GM13976 (cell line): ENCODE data around the gene QPRT.
"Not testable (repeated sequence)": the region's sequence is repeated elsewhere in the genome, so short reads cannot be mapped to it uniquely, and the experiment has no call there.

Experiments
- DNase-seq: peaks from one replicate; pipeline ENCODE4 v3.0.0; 2012; ENCODE audit warnings: low spot score
- in situ Hi-C: fragments of 300-500 bp; cut with MboI; formaldehyde crosslinking; loops from one replicate; pipeline ENCODE4 v1.12.0; 2022; ENCODE audit warnings: low sequenced_read_pairs, mixed read lengths, inconsistent platforms; ENCODE audit not compliant: unreplicated experiment
- TF ChIP-seq, protein P1 (sequence below): IDR thresholded peaks from 2 replicates; pipeline ENCODE4 v1.5.1; 2012; ENCODE audit warnings: borderline replicate concordance, mild to moderate bottlenecking; ENCODE audit not compliant: insufficient read depth; ENCODE audit errors: extremely low read depth, missing control alignments, control extremely low read depth

Gene QPRT

GRCh38 chr16:29720703-29721102 is 41.7 kb downstream of the QPRT start:
- DNase-seq: no peak
- TF ChIP-seq, protein P1, sequence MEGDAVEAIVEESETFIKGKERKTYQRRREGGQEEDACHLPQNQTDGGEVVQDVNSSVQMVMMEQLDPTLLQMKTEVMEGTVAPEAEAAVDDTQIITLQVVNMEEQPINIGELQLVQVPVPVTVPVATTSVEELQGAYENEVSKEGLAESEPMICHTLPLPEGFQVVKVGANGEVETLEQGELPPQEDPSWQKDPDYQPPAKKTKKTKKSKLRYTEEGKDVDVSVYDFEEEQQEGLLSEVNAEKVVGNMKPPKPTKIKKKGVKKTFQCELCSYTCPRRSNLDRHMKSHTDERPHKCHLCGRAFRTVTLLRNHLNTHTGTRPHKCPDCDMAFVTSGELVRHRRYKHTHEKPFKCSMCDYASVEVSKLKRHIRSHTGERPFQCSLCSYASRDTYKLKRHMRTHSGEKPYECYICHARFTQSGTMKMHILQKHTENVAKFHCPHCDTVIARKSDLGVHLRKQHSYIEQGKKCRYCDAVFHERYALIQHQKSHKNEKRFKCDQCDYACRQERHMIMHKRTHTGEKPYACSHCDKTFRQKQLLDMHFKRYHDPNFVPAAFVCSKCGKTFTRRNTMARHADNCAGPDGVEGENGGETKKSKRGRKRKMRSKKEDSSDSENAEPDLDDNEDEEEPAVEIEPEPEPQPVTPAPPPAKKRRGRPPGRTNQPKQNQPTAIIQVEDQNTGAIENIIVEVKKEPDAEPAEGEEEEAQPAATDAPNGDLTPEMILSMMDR: no peak
- in situ Hi-C loops: no loop called here

DNA sequence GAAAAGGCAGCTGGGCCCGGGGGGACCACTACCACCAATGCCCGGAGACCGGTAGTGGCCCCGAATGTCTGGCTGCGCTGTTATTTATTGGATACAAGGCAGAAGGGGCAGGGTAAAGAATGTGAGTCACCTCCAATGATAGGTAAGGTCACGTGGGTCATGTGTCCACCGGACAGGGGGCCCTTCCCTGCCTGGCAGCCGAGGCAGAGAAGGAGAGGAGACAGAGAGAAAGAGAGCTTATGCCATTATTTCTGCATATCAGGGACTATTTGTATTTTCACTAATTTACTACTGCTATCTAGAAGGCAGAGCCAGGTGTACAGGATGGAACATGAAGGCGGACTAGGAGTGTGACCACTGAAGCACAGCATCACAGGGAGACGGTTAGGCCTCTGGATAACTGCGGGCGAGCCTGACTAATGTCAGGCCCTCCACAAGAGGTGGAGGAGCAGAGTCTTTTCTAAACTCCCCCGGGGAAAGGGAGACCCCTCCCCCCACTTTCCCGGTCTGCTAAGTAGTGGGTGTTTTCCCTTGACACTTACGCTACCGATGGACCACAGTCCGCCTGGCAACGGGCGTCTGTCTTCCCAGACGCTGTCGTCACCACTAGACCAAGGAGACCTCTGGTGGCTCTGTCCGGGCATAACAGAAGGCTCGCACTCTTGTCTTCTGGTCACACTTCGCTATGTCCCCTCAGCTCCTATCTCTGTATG is 42.3 kb downstream of the QPRT start:
- peak; percentile 56 for DNase-seq
- in situ Hi-C loops: not testable (repeated sequence)
- TF ChIP-seq, protein P1: peak; percentile 57

DNA sequence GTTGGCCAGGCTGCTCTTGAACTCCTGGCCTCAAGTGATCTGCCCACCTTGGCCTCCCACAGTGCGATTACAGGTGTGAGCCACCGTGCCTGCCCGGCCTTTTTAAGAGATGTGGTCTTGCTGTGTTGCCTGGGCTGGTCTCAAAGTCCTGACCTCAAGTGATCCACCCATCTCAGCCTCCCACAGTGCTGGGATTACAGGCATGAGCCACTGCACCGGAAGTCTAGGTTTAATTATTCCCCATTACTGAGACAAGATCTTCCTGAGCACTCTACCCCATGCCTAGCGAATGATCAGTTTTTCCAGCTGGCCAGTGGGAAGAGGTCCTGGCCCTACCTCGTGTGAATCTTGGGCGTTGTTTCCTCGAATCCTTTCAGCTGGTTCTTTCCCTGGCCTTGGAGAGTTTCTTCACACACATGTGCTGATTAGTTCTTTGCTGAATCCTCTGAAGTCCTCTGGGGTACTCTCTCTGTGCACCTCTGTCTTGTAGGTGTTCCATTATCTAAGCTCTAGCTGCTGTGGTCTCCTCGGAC is 47.9 kb downstream of the QPRT start:
- TF ChIP-seq, protein P1: no peak
- no peak for DNase-seq
- in situ Hi-C loops: no loop called here

GRCh38 chr16:29727452-29727851 is 48.5 kb downstream of the QPRT start:
- no peak for DNase-seq
- TF ChIP-seq, protein P1: no peak
- in situ Hi-C loops: no loop called here

DNA sequence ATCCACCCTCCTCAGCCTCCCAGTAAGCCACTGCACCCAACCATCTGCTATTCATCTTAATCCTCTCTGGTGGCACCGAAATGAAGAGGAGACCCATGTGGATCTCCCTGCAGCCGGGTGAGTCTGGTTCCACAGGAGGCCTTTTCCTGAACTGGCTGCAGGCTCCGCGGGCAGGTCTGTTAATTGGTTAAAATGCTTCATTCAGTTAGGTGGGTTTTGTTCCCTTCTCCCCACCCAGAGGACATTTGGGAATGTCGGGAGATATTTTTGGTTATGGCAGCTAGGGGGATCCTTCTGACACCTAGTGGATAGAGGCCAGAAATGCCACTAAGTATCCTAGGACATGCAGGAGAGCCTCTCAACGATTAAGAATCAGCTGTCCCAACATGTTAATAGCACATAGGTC is 50.1 kb downstream of the QPRT start:
- TF ChIP-seq, protein P1: peak; percentile 16
- in situ Hi-C loops: no loop called here
- DNase-seq: no peak

DNA sequence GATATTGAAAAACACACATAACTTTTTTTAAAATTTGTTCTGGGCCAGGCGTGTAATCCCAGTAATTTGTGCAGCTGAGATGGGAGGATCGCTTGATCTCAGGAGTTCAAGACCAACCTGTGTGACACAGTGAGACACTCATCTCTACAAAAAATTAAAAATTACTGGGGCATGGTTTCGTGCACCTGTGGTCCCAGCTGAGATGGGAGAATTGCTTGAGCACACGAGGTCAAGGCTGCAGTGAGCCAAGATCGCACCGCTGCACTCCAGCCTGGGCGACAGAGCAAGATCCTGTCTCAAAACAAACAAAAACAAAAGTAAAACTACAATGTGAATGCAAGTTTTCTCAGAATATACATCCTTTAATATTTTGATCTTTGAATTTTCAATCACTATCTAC is 51.7 kb downstream of the QPRT start:
- in situ Hi-C loops: no loop called here
- DNase-seq: no peak
- TF ChIP-seq, protein P1: no peak

DNA sequence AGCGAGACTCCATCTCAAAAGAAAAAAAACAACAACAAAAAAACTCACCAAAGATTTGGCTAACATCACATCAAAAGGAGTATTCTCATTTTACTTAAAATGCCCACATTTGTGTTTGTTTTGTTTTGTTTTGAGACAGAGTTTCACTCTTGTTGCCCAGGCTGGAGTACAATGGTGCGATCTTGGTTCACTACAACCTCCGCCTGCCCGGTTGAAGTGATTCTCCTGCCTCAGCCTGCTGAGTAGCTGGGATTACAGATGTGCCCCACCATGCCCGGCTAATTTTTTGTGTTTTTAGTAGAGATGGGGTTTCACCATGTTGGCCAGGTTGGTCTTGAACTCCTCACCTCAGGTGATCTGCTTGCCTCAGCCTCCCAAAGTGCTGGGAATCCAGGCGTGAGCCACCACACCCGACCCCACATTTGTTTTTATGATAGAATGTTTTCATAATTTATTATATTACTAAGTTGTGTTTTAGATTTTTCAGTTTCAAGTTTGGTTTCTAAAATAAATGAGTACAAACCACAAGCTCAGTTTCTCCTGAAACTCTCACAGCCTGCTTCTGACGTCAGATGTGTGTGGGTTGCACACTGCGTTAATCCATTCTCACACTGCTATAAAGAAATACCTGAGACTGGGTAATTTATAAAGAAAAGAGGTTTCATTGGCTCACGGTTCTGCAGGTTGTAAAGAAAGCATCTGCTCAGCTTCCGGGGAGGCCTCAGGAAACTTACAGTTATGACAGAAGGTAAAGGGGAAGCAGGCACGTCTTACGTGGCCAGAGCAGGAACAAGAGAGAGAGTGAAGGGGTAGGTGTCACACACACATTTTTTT is 53.0 kb downstream of the QPRT start:
- DNase-seq: peak; percentile 77
- in situ Hi-C loops: not testable (repeated sequence)
